Lung (tissue), 12 donors: Measurements from ENCODE around the gene FOXO1. TPM values are rescaled to one million over a fixed set of nuclear protein-coding genes. Genes with fewer than 3 reads are reported as not detected.
A peak's percentile ranks its signal among the peaks of the same experiment; 100 is the strongest.

Source experiments
- ATAC-seq: fragments of 200-7000 bp; cut with Tn5 transposase; one replicate; pipeline ENCODE4 v1.9.1; 2020; ENCODE audit warnings: moderate number of reproducible peaks; ENCODE audit not compliant: insufficient read depth, low FRiP score
- DNase-seq, 3 donors: peaks; one replicate each; pipeline ENCODE4 v3.0.0-alpha.2; 2013 to 2017
- H3K27ac ChIP-seq, 2 donors: one replicate each; pipeline ENCODE4 v1.5.1; 2013; ENCODE audit warnings: mild to moderate bottlenecking in 2 of 2, moderate library complexity in 2 of 2, control low read depth in 1 of 2, inconsistent platforms in 1 of 2, low read depth in 1 of 2, low read length in 1 of 2
- H3K27me3 ChIP-seq, 3 donors: one replicate each; pipeline ENCODE4 v1.5.1; 2013; ENCODE audit warnings: low read length in 2 of 3; ENCODE audit not compliant: control insufficient read depth in 3 of 3, insufficient read depth in 3 of 3
- H3K36me3 ChIP-seq, 4 donors: one replicate each; pipeline ENCODE4 v1.5.1; 2013; ENCODE audit warnings: low read length in 4 of 4, mild to moderate bottlenecking in 1 of 4, moderate library complexity in 1 of 4; ENCODE audit not compliant: control insufficient read depth in 4 of 4, insufficient read depth in 4 of 4
- H3K4me1 ChIP-seq, 5 donors: one replicate each; pipeline ENCODE4 v1.5.1; 2013; ENCODE audit warnings: low read length in 5 of 5, mild to moderate bottlenecking in 2 of 5, moderate library complexity in 1 of 5; ENCODE audit not compliant: control insufficient read depth in 5 of 5, insufficient read depth in 5 of 5
- H3K4me3 ChIP-seq: one replicate; pipeline ENCODE4 v1.5.1; 2013; ENCODE audit warnings: mild to moderate bottlenecking, control low read depth, moderate library complexity
- H3K9ac ChIP-seq, 2 donors: one replicate each; pipeline ENCODE4 v1.5.1; 2013; ENCODE audit warnings: low read length in 2 of 2, control low read depth in 1 of 2; ENCODE audit not compliant: insufficient read depth in 1 of 2
- H3K9me3 ChIP-seq, 4 donors: one replicate each; pipeline ENCODE4 v1.5.1; 2013; ENCODE audit warnings: low read length in 3 of 4, mild to moderate bottlenecking in 1 of 4, moderate library complexity in 1 of 4; ENCODE audit not compliant: control insufficient read depth in 4 of 4, insufficient read depth in 3 of 4
- CTCF ChIP-seq: IDR thresholded peaks from 2 replicates; pipeline ENCODE4 v1.5.1; 2012; ENCODE audit warnings: mild to moderate bottlenecking; ENCODE audit errors: control extremely low read depth, extremely low read depth
- WGBS, 2 donors: extraction: QIAGEN DNeasy Blood & Tissue Kit; methylation state at CpG; one replicate each; pipeline ENCODE4 v1.1.7; 2013; 5-methylcytosine and 5-hydroxymethylcytosine counted together
- polyA plus RNA-seq, 2 donors: library from polyadenylated mRNA; stranded (reverse); fragments of 200-250 nt; gene quantifications; one replicate each; pipeline ENCODE4 v1.2.1, GENCODE V29; 2013
- total RNA-seq, 2 donors: library from RNA; depleted of rRNA in 1 of 2; stranded (reverse); fragments of >200 nt in 1 of 2; gene quantifications; one replicate each; pipeline ENCODE4 v1.2.1, GENCODE V29; 2014 to 2021
- donor health status: control.
- donor health status: control.
- donor health status: Bipolar disorder and iron deficiency.
- donor health status: healthy.
- donor health status: DM: yes; HTN: yes; CAD: no.

FOXO1 gene
- total and polyA plus RNA-seq, 4 donors = 4.1 to 37.1 (median 21.3) TPM

GRCh38 chr13:40668335-40668734 lies 1.9 kb upstream of the FOXO1 start:
- H3K27me3 ChIP-seq = peaks cover 0 to 19% (median 4%) of the 10 kb centered on the region in 3 donors
- H3K27ac ChIP-seq = no peak overlapping the region
- ATAC-seq = no peak
- peaks cover 0 to 9% (median 0%) of the 10 kb centered on the region in 5 donors for H3K4me1 ChIP-seq
- H3K36me3 ChIP-seq = no peaks in the 10 kb centered on the region
- peak in 1 of 3 donors; percentile 24 for DNase-seq
- no peak overlapping the region for H3K4me3 ChIP-seq
- no peak overlapping the region for H3K9ac ChIP-seq
- no peaks in the 10 kb centered on the region for H3K9me3 ChIP-seq
- TF ChIP-seq CTCF = peak; percentile 21
- 38 to 42% methylated on average over 11 of the region's 11 CpGs for WGBS, 2 donors

GRCh38 chr13:40667622-40667978 lies 1.2 kb upstream of the FOXO1 start:
- WGBS, 2 donors = 10 to 19% methylated on average over 5 of the region's 5 CpGs
- Histone ChIP-seq H3K9me3 (no peaks in the 10 kb centered on the region), H3K36me3 (no peaks in the 10 kb centered on the region), H3K9ac (no peak overlapping the region), H3K4me3 (peak overlapping the region; percentile 68), H3K4me1 (peaks cover 0 to 9% (median 0%) of the 10 kb centered on the region in 5 donors), H3K27ac (peak overlapping the region; percentile 85 to 100), H3K27me3 (peaks cover 0 to 24% (median 4%) of the 10 kb centered on the region in 3 donors)
- no peak for TF ChIP-seq CTCF
- DNase-seq (no peak), ATAC-seq (no peak)

GRCh38 chr13:40666933-40667621 lies 636 bp upstream of the FOXO1 start:
- Histone ChIP-seq H3K36me3 (no peaks in the 10 kb centered on the region), H3K4me3 (peak overlapping the region; percentile 68), H3K27ac (peak overlapping the region; percentile 85 to 100), H3K9ac (peak overlapping the region in 1 of 2 donors; percentile 49), H3K9me3 (no peaks in the 10 kb centered on the region), H3K4me1 (peaks cover 0 to 9% (median 0%) of the 10 kb centered on the region in 5 donors), H3K27me3 (peaks cover 0 to 24% (median 4%) of the 10 kb centered on the region in 3 donors)
- TF ChIP-seq CTCF = no peak
- DNase-seq (no peak), ATAC-seq (peak; percentile 16)
- WGBS, 2 donors = 1% methylated on average over 65 to 67 of the region's 67 CpGs
